DMS153 (cell line): ENCODE measurements around the gene TMEM260.

Experiments
- DNase-seq: peaks from one replicate; lab custom pipeline; 2025; lab: John Stamatoyannopoulos, UW

TMEM260 gene

GRCh38 chr14:56579345-56580220 lies at the start of gene TMEM260:
Gene TMEM260 (plus strand): TSS chr14:56579798. CDS start chr14:56579915, 117 bp downstream.
- DNase-seq: peak; percentile 82

- no peak for DNase-seq
Measured at GRCh38 chr14:56532546-56532945, 47.1 kb upstream of the TMEM260 start.

- no peak for DNase-seq
Measured at GRCh38 chr14:56534656-56535055, 44.9 kb upstream of the TMEM260 start.

- no peak for DNase-seq
Measured at GRCh38 chr14:56539862-56540261, 39.7 kb upstream of the TMEM260 start.

GRCh38 chr14:56543436-56543835 lies 36.2 kb upstream of the TMEM260 start:
- DNase-seq: no peak

- no peak for DNase-seq
Measured at GRCh38 chr14:56549721-56550120, 29.9 kb upstream of the TMEM260 start.

GRCh38 chr14:56552615-56553014 lies 27.0 kb upstream of the TMEM260 start:
- DNase-seq: no peak

- DNase-seq: no peak
Measured at GRCh38 chr14:56554301-56554700, 25.3 kb upstream of the TMEM260 start.

- peak; percentile 52 for DNase-seq
Measured at GRCh38 chr14:56555921-56556570, 23.6 kb upstream of the TMEM260 start.

- DNase-seq: no peak
Measured at GRCh38 chr14:56559182-56559581, 20.4 kb upstream of the TMEM260 start.

- DNase-seq: no peak
Measured at GRCh38 chr14:56561606-56562005, 18.0 kb upstream of the TMEM260 start.

GRCh38 chr14:56562883-56563282 lies 16.7 kb upstream of the TMEM260 start:
- no peak for DNase-seq

GRCh38 chr14:56569174-56569573 lies 10.4 kb upstream of the TMEM260 start:
- no peak for DNase-seq

GRCh38 chr14:56570295-56570694 lies 9.3 kb upstream of the TMEM260 start:
- no peak for DNase-seq

GRCh38 chr14:56580221-56580711 lies 668 bp downstream of the TMEM260 start:
- DNase-seq: peak; percentile 33

- no peak for DNase-seq
Measured at GRCh38 chr14:56581041-56581727, 1.6 kb downstream of the TMEM260 start.

- DNase-seq: peak; percentile 85
Measured at GRCh38 chr14:56585461-56586084, 6.0 kb downstream of the TMEM260 start.

- peak; percentile 72 for DNase-seq
Measured at GRCh38 chr14:56587701-56588100, 8.1 kb downstream of the TMEM260 start.

- DNase-seq: no peak
Measured at GRCh38 chr14:56590535-56590960, 10.9 kb downstream of the TMEM260 start.

- DNase-seq: peak; percentile 41
Measured at GRCh38 chr14:56592746-56593544, 13.3 kb downstream of the TMEM260 start.

- DNase-seq: no peak
Measured at GRCh38 chr14:56594428-56594827, 14.8 kb downstream of the TMEM260 start.
